OCI-LY1 (cell line): Measurements from ENCODE around the gene CTIF.

ENCODE experiments used
- EZH2 ChIP-seq: fragments of 200-600 bp; sonication (generic), shearing (Covaris generic); IDR thresholded peaks from 2 replicates; pipeline ENCODE4 v1.8.0; 2017; ENCODE audit warnings: borderline replicate concordance, mixed run types, mild to moderate bottlenecking, antibody characterized with exemption, low read length, moderate library complexity, mixed read lengths
- TF ChIP-seq, protein P1 (sequence below): fragments of 200-600 bp; sonication (generic), shearing (Covaris generic); IDR thresholded peaks from 2 replicates; pipeline ENCODE4 v1.5.1; 2017; ENCODE audit warnings: mild to moderate bottlenecking, antibody characterized with exemption, low read length, moderate library complexity, mixed read lengths

DNA sequence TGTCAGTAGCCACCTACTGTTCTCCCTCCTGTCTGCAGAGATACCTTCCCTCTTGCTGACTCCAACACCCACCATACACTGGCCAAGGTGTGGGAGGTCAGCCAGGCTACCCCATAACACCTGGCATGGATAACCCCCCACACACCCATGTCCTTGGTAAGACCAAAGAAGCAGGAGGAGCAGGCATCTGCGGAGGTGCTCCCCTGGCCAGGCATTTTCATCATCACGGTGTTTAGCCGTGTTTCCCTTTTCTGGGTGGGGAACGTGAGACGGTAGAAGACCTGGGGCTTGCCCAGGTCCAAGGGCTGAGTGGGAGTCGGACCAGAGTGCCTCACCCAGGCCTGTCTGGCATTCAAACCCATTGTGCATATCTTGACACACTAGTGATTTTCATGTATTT is 261.6 kb downstream of the CTIF start:
- TF ChIP-seq, protein P1, sequence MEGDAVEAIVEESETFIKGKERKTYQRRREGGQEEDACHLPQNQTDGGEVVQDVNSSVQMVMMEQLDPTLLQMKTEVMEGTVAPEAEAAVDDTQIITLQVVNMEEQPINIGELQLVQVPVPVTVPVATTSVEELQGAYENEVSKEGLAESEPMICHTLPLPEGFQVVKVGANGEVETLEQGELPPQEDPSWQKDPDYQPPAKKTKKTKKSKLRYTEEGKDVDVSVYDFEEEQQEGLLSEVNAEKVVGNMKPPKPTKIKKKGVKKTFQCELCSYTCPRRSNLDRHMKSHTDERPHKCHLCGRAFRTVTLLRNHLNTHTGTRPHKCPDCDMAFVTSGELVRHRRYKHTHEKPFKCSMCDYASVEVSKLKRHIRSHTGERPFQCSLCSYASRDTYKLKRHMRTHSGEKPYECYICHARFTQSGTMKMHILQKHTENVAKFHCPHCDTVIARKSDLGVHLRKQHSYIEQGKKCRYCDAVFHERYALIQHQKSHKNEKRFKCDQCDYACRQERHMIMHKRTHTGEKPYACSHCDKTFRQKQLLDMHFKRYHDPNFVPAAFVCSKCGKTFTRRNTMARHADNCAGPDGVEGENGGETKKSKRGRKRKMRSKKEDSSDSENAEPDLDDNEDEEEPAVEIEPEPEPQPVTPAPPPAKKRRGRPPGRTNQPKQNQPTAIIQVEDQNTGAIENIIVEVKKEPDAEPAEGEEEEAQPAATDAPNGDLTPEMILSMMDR = no peak
- no peak for TF ChIP-seq EZH2
